ENCODE measurements around the gene RSAD1.

Gene RSAD1

GRCh38 chr17:50478391-50479381, at the start of gene RSAD1:
Gene RSAD1, plus strand, starts transcription at chr17:50478860. Its CDS starts 25 bp downstream, at chr17:50478885.
- peak within 1 kb of the TSS; percentile 91 to 94 for H3K27ac ChIP-seq
- peak; percentile 80 to 91 for DNase-seq
- intact Hi-C loops (cut with DNase I; ENCODE audit: low total_unique reads): loop anchor here (10.0 kb wide), 1 partner anchor 114 kb away; no protein-coding TSS in a partner anchor
- peak within 1 kb of the TSS; percentile 72 to 80 for H3K4me3 ChIP-seq
- peaks cover 0 to 38% (median 24%) of the 10 kb centered on the region in 4 donors for H3K4me1 ChIP-seq
- H3K27me3 ChIP-seq: peaks cover 0 to 8% of the 10 kb centered on the region in 2 donors
- peak; percentile 89 to 93 for TF ChIP-seq CTCF (IDR thresholded peaks at IDR 0.05)
- H3K9me3 ChIP-seq: no peaks in the 10 kb centered on the region
- H3K36me3 ChIP-seq: peaks cover 0 to 22% (median 10%) of the 10 kb centered on the region in 3 donors

- Histone ChIP-seq H3K27me3 (no peaks in the 10 kb centered on the region), H3K36me3 (no peaks in the 10 kb centered on the region), H3K27ac (no peak overlapping the region), H3K4me1 (peaks cover 0 to 30% (median 18%) of the 10 kb centered on the region in 4 donors), H3K9me3 (no peaks in the 10 kb centered on the region), H3K4me3 (no peak overlapping the region)
- TF ChIP-seq CTCF (IDR thresholded peaks at IDR 0.05): no peak
- no peak for DNase-seq
- intact Hi-C loops (cut with DNase I; ENCODE audit: low total_unique reads): no loop called here
Observed at GRCh38 chr17:50429793-50430192, 48.9 kb upstream of the RSAD1 start.

GRCh38 chr17:50430821-50431618, 47.6 kb upstream of the RSAD1 start:
- Histone ChIP-seq H3K9me3 (no peaks in the 10 kb centered on the region), H3K4me3 (no peak overlapping the region), H3K27ac (no peak overlapping the region), H3K4me1 (peaks cover 0 to 20% (median 11%) of the 10 kb centered on the region in 4 donors), H3K27me3 (no peaks in the 10 kb centered on the region), H3K36me3 (no peaks in the 10 kb centered on the region)
- intact Hi-C loops (cut with DNase I; ENCODE audit: low total_unique reads): no loop called here
- no peak for DNase-seq
- no peak for TF ChIP-seq CTCF (IDR thresholded peaks at IDR 0.05)

GRCh38 chr17:50432125-50432762, 46.4 kb upstream of the RSAD1 start:
- no peak overlapping the region for H3K4me3 ChIP-seq
- no peak for TF ChIP-seq CTCF (IDR thresholded peaks at IDR 0.05)
- no peaks in the 10 kb centered on the region for H3K9me3 ChIP-seq
- intact Hi-C loops (cut with DNase I; ENCODE audit: low total_unique reads): no loop called here
- DNase-seq: no peak
- H3K27me3 ChIP-seq: no peaks in the 10 kb centered on the region
- no peaks in the 10 kb centered on the region for H3K36me3 ChIP-seq
- peaks cover 0 to 10% (median 2%) of the 10 kb centered on the region in 4 donors for H3K4me1 ChIP-seq
- no peak overlapping the region for H3K27ac ChIP-seq

GRCh38 chr17:50437409-50437808, 41.3 kb upstream of the RSAD1 start:
- intact Hi-C loops (cut with DNase I; ENCODE audit: low total_unique reads): no loop called here
- H3K4me3 ChIP-seq: no peak overlapping the region
- H3K27me3 ChIP-seq: no peaks in the 10 kb centered on the region
- no peak for TF ChIP-seq CTCF (IDR thresholded peaks at IDR 0.05)
- H3K36me3 ChIP-seq: no peaks in the 10 kb centered on the region
- no peak for DNase-seq
- no peak overlapping the region for H3K27ac ChIP-seq
- H3K9me3 ChIP-seq: no peaks in the 10 kb centered on the region
- H3K4me1 ChIP-seq: peaks cover 0 to 11% (median 0%) of the 10 kb centered on the region in 4 donors

All from tibial artery (tissue), 4 donors.